Body of pancreas (tissue), 4 donors: ENCODE data around the gene NDUFB2.

Experiments
- CTCF ChIP-seq, 7 experiments: fragments of 450-650 bp in 4 of 7; fragments of 200-600 bp in 3 of 7; sonication (generic) in 3 of 7; IDR thresholded peaks; one replicate each; pipeline ENCODE4 v1.5.1; 2016 to 2019; ENCODE audit warnings: antibody characterized with exemption in 7 of 7
- POLR2A ChIP-seq, 3 donors: fragments of 450-650 bp; IDR thresholded peaks; one replicate each; pipeline ENCODE4 v1.6.1; 2016; ENCODE audit warnings: antibody characterized with exemption in 3 of 3, mild to moderate bottlenecking in 2 of 3

DNA sequence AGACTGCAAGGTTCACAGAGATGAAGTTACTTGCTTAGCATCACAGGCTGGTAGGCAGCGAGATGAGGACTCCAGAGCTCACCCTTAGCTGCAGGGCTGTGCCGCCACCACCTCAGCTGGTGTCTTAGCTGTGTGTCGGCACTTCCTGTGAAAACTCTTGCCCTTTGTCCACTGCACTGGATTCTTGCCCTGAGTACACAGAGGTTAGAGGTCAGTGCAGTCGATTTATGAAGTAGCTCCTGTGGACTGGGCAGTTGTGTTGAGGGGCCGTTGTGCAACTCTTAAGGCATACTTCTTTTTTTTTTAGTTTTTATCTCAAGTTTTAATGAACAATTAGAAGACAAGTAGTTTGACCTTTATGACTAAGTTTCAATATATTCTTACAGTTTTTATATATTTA, 10.6 kb downstream of the NDUFB2 start:
- TF ChIP-seq POLR2A (IDR thresholded peaks at IDR 0.05) = no peak
- no peak for TF ChIP-seq CTCF (IDR thresholded peaks at IDR 0.05)
